HEK293T (cell line): Measurements from ENCODE around the gene RGL1.
"Not testable (repeated sequence)": the region's sequence is repeated elsewhere in the genome, so short reads cannot be mapped to it uniquely, and the experiment has no call there.

ENCODE experiments used
- CTCF ChIA-PET: fragments of 350-600 bp; formaldehyde crosslinking; extraction: SDS; loops from one replicate; lab custom pipeline; 2021; ENCODE audit warnings: antibody characterized with exemption, inconsistent platforms; lab: Yijun Ruan, JAX
- POLR2A ChIA-PET: fragments of 350-600 bp; formaldehyde crosslinking; extraction: SDS; loops from one replicate; lab custom pipeline; 2020; ENCODE audit warnings: antibody characterized with exemption, inconsistent platforms; lab: Yijun Ruan, JAX
- DNase-seq: peaks from one replicate; pipeline ENCODE4 v3.0.0; 2012; ENCODE audit warnings: mixed read lengths; ENCODE audit errors: extremely low spot score
- ARNT ChIP-seq: fragments of 450-650 bp; IDR thresholded peaks from 2 replicates; pipeline ENCODE4 v1.6.1; 2017; ENCODE audit warnings: mild to moderate bottlenecking
- BHLHE40 ChIP-seq: fragments of 450-650 bp; IDR thresholded peaks from 2 replicates; pipeline ENCODE4 v1.6.1; 2016; ENCODE audit warnings: mild to moderate bottlenecking, moderate library complexity, borderline replicate concordance
- CTBP1 ChIP-seq: fragments of 450-650 bp; IDR thresholded peaks from 2 replicates; pipeline ENCODE4 v1.6.1; 2016; ENCODE audit warnings: borderline replicate concordance
- ELF4 ChIP-seq: fragments of 450-650 bp; IDR thresholded peaks from 2 replicates; pipeline ENCODE4 v1.6.1; 2017; ENCODE audit warnings: antibody characterized with exemption
- FOXA1 ChIP-seq: fragments of 450-650 bp; IDR thresholded peaks from 2 replicates; pipeline ENCODE4 v1.6.1; 2016; ENCODE audit warnings: mild to moderate bottlenecking
- FOXK2 ChIP-seq: fragments of 450-650 bp; IDR thresholded peaks from 2 replicates; pipeline ENCODE4 v1.6.1; 2016; ENCODE audit warnings: mild to moderate bottlenecking
- FOXM1 ChIP-seq: fragments of 450-650 bp; IDR thresholded peaks from 2 replicates; pipeline ENCODE4 v1.6.1; 2017; ENCODE audit warnings: mild to moderate bottlenecking, borderline replicate concordance
- HDGF ChIP-seq: fragments of 450-650 bp; IDR thresholded peaks from 2 replicates; pipeline ENCODE4 v1.6.1; 2017; ENCODE audit warnings: antibody characterized with exemption, borderline replicate concordance
- L3MBTL2 ChIP-seq: fragments of 450-650 bp; conservative IDR thresholded peaks from 2 replicates; pipeline ENCODE4 v1.6.1; 2016; ENCODE audit warnings: mild to moderate bottlenecking
- LEF1 ChIP-seq: fragments of 450-650 bp; IDR thresholded peaks from 2 replicates; pipeline ENCODE4 v1.6.1; 2017; ENCODE audit warnings: mild to moderate bottlenecking, borderline replicate concordance
- NFRKB ChIP-seq: fragments of 450-650 bp; IDR thresholded peaks from 2 replicates; pipeline ENCODE4 v1.6.1; 2016; ENCODE audit warnings: mild to moderate bottlenecking, moderate library complexity
- SP1 ChIP-seq: fragments of 450-650 bp; IDR thresholded peaks from 2 replicates; pipeline ENCODE4 v1.6.1; 2017
- SUZ12 ChIP-seq: fragments of 450-650 bp; IDR thresholded peaks from 2 replicates; pipeline ENCODE4 v1.6.1; 2016; ENCODE audit warnings: mild to moderate bottlenecking
- TARDBP ChIP-seq: fragments of 450-650 bp; IDR thresholded peaks from 2 replicates; pipeline ENCODE4 v1.6.1; 2016
- ZNF384 ChIP-seq: fragments of 450-650 bp; IDR thresholded peaks from 2 replicates; pipeline ENCODE4 v1.6.1; 2016
- TF ChIP-seq, protein P1 (sequence below): fragments of 450-650 bp; IDR thresholded peaks from 2 replicates; pipeline ENCODE4 v1.6.1; 2016

Gene RGL1

GRCh38 chr1:183780757-183781156 is 24.2 kb upstream of the RGL1 start:
- ChIA-PET CTCF (interaction anchor here (0.6 kb wide), 1 partner anchor 81 kb away, joined by 3 read pairs; no protein-coding TSS in a partner anchor), POLR2A (no interaction called here)
- no peak for TF ChIP-seq L3MBTL2
- no peak for DNase-seq

DNA sequence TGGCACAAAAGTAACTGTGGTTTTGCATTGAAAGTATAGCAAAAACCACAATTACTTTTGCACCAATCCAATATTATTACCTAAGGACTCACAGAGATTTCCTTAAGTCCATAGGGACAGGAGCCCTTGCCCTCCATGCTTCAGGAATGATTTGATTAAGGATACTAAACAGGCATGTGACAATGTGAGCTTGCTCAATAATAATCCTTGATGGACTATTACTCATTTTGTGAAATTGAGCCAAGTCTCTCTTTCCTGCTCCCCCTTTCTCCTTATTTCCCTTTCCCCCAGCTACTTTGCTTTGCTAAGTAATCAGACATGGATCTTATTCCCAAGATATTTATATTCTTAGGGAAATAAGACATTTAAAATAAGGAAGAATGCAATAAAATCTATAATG is 21.6 kb upstream of the RGL1 start:
- ChIA-PET CTCF (no interaction called here), POLR2A (no interaction called here)
- TF ChIP-seq SUZ12: no peak
- TF ChIP-seq LEF1: no peak
- TF ChIP-seq HDGF: no peak
- TF ChIP-seq FOXM1: no peak
- no peak for TF ChIP-seq CTBP1
- no peak for TF ChIP-seq FOXA1
- TF ChIP-seq SP1: no peak
- no peak for TF ChIP-seq L3MBTL2
- no peak for TF ChIP-seq NFRKB
- TF ChIP-seq TARDBP: no peak
- TF ChIP-seq FOXK2: no peak
- TF ChIP-seq BHLHE40: no peak
- no peak for TF ChIP-seq ELF4
- TF ChIP-seq ARNT: no peak
- no peak for DNase-seq

- TF ChIP-seq FOXA1 (no peak), FOXK2 (no peak), ARNT (no peak), TARDBP (no peak), L3MBTL2 (no peak), ELF4 (no peak), HDGF (no peak)
- TF ChIP-seq, protein P1, sequence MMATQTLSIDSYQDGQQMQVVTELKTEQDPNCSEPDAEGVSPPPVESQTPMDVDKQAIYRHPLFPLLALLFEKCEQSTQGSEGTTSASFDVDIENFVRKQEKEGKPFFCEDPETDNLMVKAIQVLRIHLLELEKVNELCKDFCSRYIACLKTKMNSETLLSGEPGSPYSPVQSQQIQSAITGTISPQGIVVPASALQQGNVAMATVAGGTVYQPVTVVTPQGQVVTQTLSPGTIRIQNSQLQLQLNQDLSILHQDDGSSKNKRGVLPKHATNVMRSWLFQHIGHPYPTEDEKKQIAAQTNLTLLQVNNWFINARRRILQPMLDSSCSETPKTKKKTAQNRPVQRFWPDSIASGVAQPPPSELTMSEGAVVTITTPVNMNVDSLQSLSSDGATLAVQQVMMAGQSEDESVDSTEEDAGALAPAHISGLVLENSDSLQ: no peak
- DNase-seq: no peak
- ChIA-PET CTCF (no interaction called here), POLR2A (no interaction called here)
Observed at GRCh38 chr1:183783767-183784637, 20.9 kb upstream of the RGL1 start.

GRCh38 chr1:183785921-183786320 is 19.0 kb upstream of the RGL1 start:
- DNase-seq, POLR2A ChIA-PET, CTCF ChIA-PET: not testable (repeated sequence)

GRCh38 chr1:183787704-183788103 is 17.2 kb upstream of the RGL1 start:
- ChIA-PET POLR2A (no interaction called here), CTCF (no interaction called here)
- DNase-seq: no peak
- TF ChIP-seq, protein P1: no peak
- TF ChIP-seq LEF1 (no peak), NFRKB (no peak), TARDBP (no peak), SUZ12 (no peak), ARNT (no peak), FOXM1 (no peak), ELF4 (no peak), FOXK2 (no peak), ZNF384 (no peak), L3MBTL2 (no peak), SP1 (no peak), BHLHE40 (no peak), HDGF (no peak), CTBP1 (no peak), FOXA1 (no peak)

DNA sequence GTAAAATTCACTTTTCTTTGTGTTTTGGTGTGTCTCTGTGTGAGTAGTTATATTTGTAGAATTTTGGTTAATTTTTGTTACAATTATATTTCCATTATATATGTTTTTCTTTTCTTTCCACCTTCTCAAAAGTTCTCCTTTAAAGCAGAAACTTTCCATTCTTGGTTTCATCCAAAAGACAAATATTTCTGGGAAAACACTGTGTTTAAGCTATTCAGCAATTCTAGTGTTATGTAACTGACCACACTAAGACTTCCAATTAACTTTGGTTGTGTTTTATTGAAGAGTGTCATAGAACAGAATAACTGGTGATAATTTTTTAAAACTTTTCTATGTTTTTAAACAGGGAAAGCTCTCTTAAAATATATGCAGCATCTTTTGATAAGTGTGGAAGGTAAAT is 13.6 kb upstream of the RGL1 start:
- ChIA-PET POLR2A (no interaction called here), CTCF (no interaction called here)
- TF ChIP-seq, protein P1: no peak
- TF ChIP-seq TARDBP (no peak), CTBP1 (no peak), SUZ12 (no peak)
- no peak for DNase-seq

DNA sequence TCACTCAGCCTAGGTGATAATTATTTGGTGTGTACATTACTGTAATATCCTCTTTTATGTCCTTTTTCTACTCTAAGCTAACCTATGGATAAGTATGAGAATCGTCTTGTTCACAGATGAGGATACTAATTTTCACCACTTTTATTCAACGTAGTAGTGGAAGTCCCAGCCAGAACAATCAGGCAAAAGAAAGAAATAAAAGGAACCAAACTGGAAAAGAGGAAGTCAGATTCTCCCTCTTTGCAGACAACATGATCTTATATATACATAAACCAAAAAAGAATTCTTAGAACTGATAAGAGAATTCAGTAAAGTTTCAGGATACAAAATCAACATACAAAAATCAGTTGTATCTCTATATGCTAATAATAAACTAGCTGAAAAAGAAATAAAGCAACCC is 12.6 kb upstream of the RGL1 start:
- ChIA-PET POLR2A (no interaction called here), CTCF (no interaction called here)
- DNase-seq: no peak
- TF ChIP-seq HDGF (no peak), SUZ12 (no peak), TARDBP (no peak), CTBP1 (no peak), BHLHE40 (no peak), SP1 (no peak)
